Head of caudate nucleus (tissue), 42 donors: ENCODE measurements around the gene CPEB4.

Experiments used
- DNase-seq, 42 donors: peaks; one replicate each; pipeline versions ENCODE4 v3.0.0 to v3.0.0-alpha.2; 2020 to 2021; ENCODE audit warnings: mixed read lengths in 7 of 42
- intact Hi-C: fragments of 100-400 bp; cut with DNase I; formaldehyde crosslinking; loops from one replicate; pipeline ENCODE4 v1.15.0; 2022

The CPEB4 gene

DNA sequence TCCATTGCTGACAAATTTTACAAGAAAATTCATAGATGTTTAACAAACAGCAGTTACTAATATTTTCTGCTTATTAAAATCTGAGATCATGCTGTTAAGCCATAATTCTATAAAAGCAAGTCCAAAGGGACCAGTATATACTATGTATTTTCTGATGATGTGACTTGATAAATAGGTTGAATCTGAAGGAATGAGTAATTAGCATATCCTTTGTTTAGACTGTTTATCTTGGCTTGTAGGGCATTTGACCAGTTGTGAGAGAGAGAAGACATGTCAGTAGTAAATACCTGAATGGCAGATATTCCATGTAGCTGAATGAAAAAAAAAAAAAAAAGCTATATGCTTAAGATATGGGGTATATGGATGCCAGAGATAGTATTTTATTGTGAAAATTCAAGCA is 14.6 kb downstream of the CPEB4 start:
- intact Hi-C loops, result no loop called here
- DNase-seq, result no peak

DNA sequence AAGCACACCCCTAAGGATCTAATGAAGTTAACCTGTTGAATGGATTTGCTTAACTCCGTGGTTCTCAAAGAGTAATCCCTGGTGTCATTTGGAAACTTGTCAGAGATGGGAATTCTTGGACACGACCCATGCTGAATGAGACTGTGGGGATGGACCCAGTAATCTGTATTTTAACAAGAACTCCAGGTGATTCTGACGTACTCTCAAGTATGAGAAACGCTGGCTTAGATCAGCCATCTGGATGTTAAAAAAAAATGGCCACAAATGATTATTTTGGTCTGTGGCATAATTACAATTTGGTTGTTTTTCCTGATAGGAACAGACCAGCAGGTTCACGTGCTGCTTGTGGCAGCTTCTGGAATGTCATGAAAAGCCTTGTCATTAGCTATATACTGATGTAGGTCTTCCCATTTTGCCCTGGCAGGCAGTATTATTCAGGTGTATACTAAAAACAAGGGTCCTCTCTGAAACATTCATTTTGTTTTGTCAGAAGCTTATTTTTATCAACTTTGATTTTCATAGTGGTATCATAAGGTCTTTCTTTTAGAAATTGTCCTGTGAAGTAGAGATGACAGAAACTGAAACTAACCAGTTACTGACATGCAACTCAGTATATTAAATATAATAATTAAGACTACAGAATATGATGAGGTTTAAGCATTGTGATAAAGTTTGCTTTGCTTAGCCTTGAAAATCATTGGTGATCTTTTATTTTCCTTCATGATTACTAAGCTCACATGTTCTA is 15.4 kb downstream of the CPEB4 start:
- intact Hi-C loops, result no loop called here
- no peak for DNase-seq

DNA sequence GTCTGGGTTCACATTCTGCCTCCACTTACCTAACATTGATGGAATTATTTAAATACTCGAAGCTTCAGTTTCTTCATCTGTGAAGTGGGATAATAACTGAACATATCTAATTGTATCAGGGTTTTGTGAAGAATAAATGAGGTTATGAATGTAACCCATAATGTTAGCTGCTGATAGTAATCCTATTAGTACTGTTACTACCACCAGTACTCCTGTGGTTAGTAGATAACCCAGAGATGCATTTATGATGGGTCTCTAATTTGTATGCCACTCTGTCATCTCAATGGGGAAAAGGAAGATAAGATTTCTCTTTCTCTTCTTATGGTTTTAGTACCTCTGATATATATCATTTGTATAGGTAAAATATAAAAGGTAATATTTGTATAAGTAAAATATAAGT is 16.0 kb downstream of the CPEB4 start:
- intact Hi-C loops, result no loop called here
- DNase-seq, result no peak

DNA sequence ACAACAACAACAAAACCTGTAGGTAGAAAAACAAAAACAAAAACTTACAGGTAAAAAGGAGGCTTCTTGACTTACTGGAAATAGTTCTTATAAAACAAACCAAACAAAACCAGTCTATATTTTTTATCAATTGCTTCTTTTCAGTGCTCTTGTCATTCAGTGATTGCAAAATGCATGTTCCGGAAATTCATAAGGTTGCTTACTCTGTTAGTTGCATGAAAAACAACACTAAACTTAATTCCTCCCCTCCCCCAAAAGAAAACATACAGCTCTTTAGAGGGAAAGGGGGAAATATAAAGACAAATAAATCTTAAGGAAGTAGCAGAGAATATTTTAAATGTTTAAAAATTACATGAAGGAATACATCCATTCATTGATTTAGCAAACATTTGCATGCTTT is 19.1 kb downstream of the CPEB4 start:
- DNase-seq, result no peak
- intact Hi-C loops, result no loop called here

DNA sequence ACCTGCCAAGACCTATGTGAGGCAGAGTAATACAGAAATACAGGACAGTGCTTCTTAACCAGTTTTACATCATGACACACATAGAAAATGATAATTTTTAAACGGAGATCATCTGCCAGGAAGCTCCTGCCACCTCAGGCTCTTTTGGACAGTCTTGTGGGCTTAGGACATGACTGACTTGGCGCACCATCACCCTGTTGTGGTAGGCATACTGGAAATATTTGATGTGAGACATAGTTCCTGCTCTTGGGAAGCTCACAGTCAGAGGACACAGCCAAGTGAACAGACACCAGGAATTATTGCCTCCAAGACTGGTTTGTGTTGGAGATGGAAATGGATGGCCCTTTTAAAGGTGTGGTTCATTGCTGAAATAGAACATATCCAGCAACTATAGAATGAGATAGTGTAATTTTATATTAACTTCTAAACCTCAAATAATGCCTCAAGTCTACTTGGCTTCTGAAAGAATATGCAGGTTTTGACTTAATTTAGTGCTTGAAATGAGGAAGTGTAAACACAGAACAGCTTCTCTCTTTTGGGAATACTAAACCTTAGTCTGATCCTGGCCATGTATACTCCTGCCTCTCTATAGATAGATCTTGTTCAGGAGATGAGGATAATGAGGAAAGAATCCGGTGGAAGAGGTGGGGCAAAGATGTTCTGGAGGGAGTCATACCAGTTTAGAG is 19.7 kb downstream of the CPEB4 start:
- intact Hi-C loops, result no loop called here
- no peak for DNase-seq

DNA sequence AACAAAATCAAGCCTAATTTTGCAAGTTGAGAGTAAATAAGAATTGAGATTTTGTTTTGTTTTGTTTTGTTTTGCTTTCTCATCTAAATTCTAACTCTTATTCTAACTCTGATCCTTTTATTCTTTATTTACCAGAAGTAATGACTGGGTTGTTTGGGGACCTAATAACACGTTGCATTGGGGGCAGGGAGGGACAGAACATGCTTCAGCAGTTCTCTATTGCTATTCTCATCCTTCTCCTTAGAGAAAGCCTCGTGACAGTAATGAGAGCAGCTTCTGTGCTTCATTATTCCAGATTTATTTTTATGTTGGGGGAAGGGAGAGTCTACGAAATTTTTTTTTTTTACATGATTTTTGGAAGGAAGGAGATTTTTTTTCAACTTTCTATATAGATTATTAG is 21.1 kb downstream of the CPEB4 start:
- DNase-seq, result peak in 34 of 42 donors; percentile 25 to 88 (median 70)
- intact Hi-C loops, result no loop called here

DNA sequence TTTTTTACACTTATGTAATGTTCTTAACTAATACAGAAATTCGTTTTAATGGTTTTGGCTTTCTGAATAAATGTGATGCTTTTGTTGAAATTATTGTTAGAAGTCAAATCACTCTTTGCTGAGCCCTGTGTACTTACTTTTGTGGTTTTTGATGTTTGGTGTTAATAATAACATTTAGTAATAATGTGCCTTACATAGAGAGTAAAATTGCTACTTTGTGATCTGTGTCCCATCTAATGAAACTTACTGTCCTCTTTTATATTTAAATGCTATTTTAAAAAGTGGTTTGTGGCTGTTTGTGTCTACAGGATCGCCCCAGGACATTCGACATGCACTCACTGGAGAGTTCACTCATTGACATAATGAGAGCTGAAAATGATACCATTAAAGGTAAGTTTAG is 22.1 kb downstream of the CPEB4 start:
- DNase-seq, result no peak
- intact Hi-C loops, result no loop called here

DNA sequence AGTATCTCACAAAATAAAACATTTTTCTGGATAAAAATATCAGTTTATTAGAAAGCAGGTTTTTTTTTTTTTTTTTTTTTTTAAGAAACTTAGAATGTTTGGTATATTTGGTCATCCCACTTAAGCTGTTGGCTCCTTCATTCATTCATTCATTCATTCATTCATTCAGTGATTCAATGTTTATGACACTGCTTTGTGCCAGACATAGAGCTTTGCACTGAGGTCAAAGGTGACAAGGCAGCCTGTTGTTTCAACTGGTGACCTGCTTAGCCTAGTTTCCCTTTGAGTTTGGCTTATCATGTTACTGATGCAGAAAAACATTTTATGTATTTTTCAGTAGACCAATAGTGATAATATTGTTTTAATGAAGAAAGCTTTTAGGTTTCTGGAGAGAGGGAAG is 23.5 kb downstream of the CPEB4 start:
- no peak for DNase-seq
- intact Hi-C loops, result no loop called here

DNA sequence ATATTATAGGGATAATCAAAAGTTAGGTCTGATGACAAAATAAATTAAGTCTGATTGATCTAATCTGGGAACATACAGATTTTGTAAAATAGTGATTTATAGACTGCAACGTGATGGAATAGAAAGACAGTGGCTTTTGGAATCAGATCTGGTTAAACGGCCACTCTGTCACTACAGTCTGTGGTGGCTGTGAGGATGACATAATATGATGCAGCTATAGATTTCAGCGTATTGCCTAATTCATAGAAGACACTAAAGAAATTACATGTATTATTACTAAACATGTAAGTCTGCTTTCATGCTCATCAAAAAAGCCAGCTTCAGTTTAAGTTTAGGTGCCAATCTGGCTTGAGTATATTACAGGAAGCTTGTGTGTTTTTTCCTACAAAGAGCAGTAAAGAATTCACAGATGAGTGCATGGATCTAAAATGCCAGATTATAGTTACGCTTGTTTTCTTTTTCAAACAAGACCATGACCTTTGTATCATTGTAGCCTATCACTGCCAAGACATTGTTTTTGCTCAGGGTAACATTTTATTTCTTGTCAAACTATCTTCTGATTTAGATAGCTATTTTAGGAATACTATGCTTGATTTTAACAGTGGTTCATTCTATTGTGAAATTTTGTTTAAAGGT is 25.7 kb downstream of the CPEB4 start:
- intact Hi-C loops, result no loop called here
- DNase-seq, result no peak

DNA sequence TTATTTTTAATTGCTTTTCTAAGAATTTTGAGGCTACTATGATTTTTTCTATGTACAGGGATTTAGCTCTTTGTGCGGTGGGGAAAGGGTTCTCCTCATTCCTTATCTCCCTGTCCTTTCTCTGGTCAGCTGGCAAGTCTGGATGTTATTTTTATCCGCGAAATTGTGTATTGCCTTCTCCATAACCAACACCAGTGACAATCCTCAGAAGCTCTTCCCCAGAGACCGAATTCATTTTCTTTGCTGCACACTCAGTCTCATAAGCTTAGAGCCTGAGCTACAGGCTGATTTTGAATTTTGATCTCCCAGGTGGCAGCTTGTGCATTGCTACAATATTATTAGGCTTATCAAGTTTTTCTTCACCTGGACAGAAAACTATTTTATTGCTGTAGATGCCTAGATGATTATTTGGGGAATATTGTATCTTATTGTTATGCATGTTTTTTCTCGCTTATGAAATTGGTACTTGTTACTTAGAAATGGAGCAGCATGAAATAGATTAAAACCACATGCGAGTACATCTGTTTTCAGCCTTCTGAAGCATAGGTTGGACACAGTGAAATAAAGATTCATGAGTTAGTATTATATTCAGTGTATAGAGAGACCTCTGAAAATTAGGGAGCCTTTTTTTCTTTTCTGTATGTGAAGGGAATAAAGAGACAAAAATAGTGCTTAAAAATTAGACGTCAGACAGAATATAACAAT is 27.3 kb downstream of the CPEB4 start:
- intact Hi-C loops, result no loop called here
- no peak for DNase-seq

DNA sequence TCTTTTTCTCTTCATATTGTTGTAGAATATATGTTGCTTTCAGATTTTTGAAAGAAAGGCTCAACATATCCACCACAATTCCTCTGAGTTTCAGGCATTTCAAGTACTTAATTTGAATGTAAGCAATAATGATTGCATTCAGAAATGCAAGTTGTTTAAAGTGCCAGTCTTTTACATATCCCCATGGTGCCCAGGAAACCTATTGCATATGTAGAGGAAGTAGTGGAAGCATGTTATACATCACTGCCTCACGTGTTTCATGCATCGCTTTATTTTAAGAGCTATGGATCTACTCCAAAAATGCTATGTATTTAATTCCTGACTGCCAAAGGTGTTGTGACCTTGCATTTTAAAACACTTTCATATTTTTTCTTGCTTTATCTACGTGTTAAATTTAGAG is 28.1 kb downstream of the CPEB4 start:
- intact Hi-C loops, result no loop called here
- no peak for DNase-seq

DNA sequence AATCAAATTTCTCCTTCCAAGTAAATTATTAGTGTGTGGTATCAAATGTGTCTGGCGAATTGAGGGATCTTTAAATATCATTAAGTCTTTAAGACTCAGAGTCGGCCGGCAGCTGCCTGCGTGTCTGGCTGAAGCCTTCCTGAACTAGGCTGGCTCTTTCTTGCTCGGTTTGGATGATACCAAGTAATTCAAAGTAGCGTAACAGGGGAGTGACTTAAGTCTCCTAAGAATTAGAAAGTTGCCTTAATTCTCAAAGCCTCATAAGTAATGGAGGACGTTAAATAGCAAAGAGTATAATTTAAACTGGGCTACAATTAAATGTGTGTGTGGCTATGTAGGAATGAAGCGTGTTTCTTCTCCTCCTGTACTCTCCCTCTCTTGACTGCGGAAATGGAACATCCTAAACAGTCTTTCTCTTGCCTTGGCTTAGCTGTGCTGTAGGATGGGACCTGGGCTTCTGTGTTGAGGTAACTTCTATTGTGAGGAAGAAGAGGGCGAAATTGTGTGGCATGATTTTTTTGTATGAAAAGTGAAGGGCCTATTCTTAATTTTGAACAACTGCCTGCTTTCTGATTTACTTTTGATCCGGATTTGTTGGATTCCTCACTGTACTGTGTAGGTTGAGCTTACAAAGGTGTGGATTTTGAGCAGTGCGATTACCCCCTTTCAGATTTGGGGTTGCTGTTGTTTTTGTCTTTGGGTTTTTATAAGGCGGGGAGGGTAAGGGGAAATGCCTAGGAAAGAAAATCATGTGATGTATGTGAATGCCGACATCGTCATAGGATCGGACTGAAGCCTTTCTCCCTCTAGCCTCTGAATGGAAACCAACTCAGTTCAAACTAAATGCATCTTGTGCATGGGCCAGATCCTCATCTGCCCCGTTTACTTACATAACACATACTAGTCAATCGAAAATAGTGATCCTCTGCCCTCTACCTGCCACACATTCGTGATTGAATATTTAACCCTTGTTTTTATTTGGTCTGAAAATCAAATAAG is 29.9 kb downstream of the CPEB4 start:
- intact Hi-C loops, result no loop called here
- peak in 34 of 42 donors; percentile 32 to 81 (median 57) for DNase-seq

DNA sequence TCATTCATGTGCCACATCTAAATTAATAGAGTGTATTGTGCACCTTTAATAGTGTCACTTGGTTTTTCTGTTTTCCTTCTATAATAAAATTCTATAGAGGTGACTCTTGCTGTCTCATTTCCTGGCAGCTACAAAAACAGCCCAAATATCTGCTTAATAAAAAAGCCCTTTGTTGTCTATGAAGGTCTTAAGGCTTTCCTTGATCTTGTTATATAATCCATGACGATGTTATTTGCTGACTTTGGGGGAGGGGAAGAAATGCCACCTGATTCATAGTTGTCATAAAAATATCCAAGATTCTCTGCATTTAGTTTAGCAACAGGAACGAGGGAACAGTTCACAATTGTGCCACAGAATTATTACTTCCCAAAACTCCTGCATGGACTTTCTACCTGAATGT is 31.3 kb downstream of the CPEB4 start:
- DNase-seq, result no peak
- intact Hi-C loops, result no loop called here

DNA sequence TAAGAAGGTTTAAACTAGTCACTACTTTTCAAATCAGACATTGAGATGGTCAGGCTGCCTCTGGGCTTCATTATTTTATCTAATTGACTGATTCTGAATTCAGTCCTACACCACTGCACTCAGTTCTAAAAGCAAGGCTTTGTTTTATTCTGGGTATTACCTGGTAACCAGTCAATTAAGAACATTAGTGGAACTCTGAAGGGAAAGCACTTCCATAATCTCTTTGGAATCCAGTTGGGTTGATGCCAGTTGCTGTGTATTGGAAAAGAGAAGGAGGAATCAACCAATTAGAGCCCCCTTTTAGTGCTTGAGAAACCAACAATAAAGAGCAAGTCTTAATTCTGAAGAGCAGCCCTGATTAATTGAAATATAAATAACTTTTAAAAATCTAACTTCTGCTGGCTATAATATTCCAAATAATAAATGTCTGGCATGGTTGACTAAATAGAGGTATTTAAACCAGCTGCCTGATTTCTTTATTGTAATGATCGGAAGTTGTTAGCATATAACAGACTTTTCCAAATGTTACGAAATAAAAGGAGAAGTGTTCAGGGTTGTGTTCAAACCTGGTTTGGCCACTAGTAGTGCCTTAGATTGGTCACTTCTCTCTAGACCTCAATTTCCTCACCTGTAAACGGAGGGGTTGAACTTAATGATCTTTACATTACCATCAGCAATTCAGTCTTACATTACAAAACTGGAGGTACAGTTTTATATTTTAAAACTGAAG is 32.0 kb downstream of the CPEB4 start:
- intact Hi-C loops, result no loop called here
- DNase-seq, result no peak

DNA sequence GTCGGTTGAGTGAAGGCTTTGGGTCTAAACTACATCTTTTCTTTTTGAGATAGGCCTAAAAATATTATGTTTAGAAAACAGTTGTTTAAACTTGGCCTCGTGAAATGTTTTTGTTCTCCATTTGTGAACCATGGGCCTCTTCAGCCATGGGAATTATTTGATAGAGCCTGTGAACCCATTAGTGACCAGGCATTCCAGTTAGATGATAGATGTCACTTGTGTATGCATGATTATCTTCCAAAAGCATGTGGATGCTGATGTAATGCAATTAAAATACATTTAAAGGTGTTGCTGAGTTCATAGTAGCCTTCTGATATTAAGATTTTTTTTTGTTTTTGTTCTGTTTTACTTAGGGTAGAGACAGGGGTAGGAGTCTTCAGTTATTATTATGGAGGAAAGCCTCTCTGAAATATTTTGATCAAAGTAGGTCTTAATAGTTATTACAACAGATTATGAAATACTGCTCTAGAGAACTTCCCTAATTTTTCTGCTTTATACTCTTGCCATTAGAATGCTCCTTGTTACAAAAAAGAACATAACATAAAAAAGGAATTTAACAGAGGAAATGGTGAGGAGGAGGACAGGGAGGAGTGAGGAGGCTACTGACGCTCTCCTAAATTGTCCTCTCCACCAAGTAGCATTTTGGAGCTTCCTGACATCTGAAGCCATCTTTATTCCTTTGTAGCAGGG is 32.9 kb downstream of the CPEB4 start:
- intact Hi-C loops, result no loop called here
- DNase-seq, result no peak

DNA sequence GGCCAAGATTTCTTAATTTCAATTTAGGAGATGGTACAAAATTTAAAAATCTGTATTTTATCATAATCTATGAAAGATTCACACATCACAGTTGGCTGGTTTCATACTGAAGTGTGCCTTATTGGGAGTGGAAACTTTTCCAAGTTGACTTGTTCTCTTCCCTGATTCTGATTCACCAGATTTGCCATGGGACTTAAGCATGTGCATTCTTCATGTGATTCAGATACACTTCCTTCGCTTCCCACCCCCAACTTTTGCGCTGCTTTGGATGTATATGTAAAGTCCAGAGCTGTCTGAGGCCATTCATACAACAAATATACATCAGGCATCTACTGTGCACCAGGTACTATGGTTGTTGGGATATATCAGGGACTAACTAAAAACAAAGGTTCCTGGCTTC is 34.4 kb downstream of the CPEB4 start:
- intact Hi-C loops, result no loop called here

DNA sequence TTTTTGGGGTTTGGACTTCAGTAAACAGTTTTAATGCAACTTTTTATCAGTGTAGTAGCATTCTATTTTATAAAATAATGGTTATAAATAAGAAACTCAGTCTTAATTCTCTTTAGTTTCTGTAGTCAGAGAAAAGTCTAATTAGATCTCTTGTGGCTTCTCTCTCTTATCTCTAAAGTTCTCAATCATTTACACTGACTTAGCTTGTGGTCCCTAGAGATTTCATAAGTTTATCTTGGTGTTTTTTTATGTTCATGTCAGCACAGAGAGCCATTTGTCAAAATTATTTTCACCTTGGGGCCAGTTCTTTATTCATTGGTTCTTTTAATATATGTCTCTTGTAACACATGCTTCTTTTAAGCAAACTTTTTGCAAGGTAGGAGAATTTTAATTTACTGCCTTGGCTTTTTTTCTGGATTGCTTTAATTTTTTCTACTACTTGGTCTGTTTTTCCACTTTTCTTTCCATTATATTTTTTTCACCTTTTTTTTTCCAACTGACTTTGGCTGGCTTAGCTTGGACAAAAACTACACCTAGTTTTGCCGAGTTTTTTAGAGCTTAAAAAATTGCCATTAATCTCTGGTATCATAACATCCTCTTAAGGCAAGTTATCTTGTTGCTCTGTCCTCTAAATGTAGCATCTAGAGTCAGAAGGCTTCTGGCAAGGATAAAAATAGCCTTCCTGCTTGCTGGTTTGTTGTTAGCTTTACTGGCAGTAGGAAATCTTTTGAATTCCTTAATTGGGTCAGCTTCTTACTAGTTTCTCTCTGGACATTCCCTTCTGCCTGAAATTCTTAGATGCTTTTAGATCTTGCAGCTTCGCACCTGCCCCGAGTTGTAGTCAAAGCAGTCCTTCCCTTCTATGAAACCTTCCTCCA is 35.3 kb downstream of the CPEB4 start:
- intact Hi-C loops, result no loop called here

More for the DNA sequence above, 34.4 kb downstream of the CPEB4 start:
- no peak for DNase-seq

More for the DNA sequence above, 35.3 kb downstream of the CPEB4 start:
- DNase-seq, result no peak
